HepG2 (cell line): ENCODE results near the gene TF.

ENCODE experiments used
- CBFB ChIP-seq: sonication (generic); formaldehyde crosslinking; IDR thresholded peaks from 2 replicates; pipeline ENCODE4 v1.4.0; 2020; ENCODE audit warnings: missing genetic modification reagents
- JUND ChIP-seq: sonication (generic); formaldehyde crosslinking; IDR thresholded peaks from 2 replicates; pipeline ENCODE4 v1.8.0; 2022; ENCODE audit warnings: mild to moderate bottlenecking, missing genetic modification reagents
- KAT7 ChIP-seq: IDR thresholded peaks from 2 replicates; pipeline ENCODE4 v1.6.1; 2018; ENCODE audit warnings: borderline replicate concordance, missing compliant biosample characterization
- KDM4B ChIP-seq: sonication (generic); formaldehyde crosslinking; IDR thresholded peaks from 2 replicates; pipeline ENCODE4 v1.4.0; 2020; ENCODE audit warnings: missing genetic modification reagents
- MAFK ChIP-seq, 2 experiments: IDR thresholded peaks in 1 of 2; conservative IDR thresholded peaks in 1 of 2; 2 replicates each; pipeline ENCODE4 v1.6.1; 2011; ENCODE audit warnings: improper control_type of control experiment in 2 of 2, low read length in 2 of 2
- POLR2A ChIP-seq, 2 experiments: IDR thresholded peaks; 2 replicates each; pipeline ENCODE4 v1.6.1; 2011; ENCODE audit warnings: low read depth in 2 of 2, low read length in 2 of 2, mild to moderate bottlenecking in 1 of 2, moderate library complexity in 1 of 2; ENCODE audit not compliant: insufficient read depth in 1 of 2
- RAD51 ChIP-seq: fragments of 450-650 bp; IDR thresholded peaks from 2 replicates; pipeline ENCODE4 v1.6.1; 2016; ENCODE audit warnings: borderline replicate concordance
- ZNF207 ChIP-seq: fragments of 450-650 bp; IDR thresholded peaks from 2 replicates; pipeline ENCODE4 v1.6.1; 2016; ENCODE audit warnings: antibody characterized with exemption, borderline replicate concordance
- ZNF639 ChIP-seq: conservative IDR thresholded peaks from 2 replicates; pipeline ENCODE4 v1.6.1; 2018; ENCODE audit warnings: missing genetic modification reagents
- ZNF878 ChIP-seq: sonication (generic); formaldehyde crosslinking; IDR thresholded peaks from 2 replicates; pipeline ENCODE4 v1.8.1; 2023; ENCODE audit warnings: mild to moderate bottlenecking, missing genetic modification reagents, moderate library complexity

DNA sequence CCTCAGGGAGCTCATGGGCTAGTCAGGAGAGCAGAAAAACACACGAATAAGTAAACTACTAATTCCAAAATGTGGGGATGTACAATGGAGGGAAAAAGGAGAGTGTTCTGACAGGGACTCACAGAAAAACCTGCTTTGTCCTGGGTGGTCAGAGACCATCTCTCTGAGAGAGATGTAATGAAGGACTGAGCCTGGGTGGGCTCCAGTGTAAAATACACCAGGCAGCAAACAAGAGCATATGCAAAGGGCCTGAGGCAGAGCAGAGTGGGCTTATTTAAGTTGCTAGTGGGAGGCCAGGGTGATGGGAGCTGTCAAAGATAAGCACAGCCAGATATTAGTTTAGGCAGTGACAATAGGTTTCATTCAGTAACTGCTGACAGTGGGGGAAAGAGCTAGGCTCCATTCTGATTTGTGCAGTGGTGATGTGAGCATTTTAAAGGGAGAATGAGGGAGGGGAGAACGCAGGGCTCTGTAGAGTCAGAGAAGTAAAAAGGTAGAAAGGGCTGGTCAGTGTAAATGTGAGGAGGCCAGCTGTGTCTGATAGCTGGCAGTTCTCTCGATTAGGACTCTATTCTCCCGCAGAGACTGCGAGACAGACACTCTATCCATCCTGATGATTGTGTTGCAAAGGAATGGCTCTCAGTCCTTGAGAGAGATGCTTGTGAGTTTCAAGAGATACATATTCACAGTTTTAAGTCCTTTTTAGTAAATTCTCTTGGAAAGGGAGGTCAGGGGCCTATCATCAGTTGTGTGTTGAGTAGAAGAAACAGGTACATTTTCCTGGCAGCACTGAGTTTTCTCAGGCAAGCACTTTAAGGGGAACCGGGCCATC, 3.5 kb downstream of the TF start:
- no peak for TF ChIP-seq POLR2A (IDR thresholded peaks at IDR 0.05; ENCODE audit: insufficient read depth in 1 of 2, low read depth in 2 of 2, low read length in 2 of 2)
- TF ChIP-seq ZNF207 = no peak
- TF ChIP-seq CBFB = no peak
- TF ChIP-seq JUND = no peak
- TF ChIP-seq ZNF878 (CRISPR knock-in tag) = no peak
- no peak for TF ChIP-seq KAT7
- no peak for TF ChIP-seq RAD51
- no peak for TF ChIP-seq ZNF639
- TF ChIP-seq MAFK (conservative IDR thresholded peaks at IDR 0.05 in 1 of 2, IDR thresholded peaks at IDR 0.05 in 1 of 2; ENCODE audit: low read length in 2 of 2) = peak in 1 of 2 experiments; percentile 53; a peak in 2 of 4 replicates
- no peak for TF ChIP-seq KDM4B (CRISPR knock-in tag)
